HCT116 (cell line): ENCODE results near the gene GTF2IRD1. TPM values are rescaled to one million over a fixed set of nuclear protein-coding genes. Genes with fewer than 3 reads are reported as not detected.
A peak's percentile ranks its signal among the peaks of the same experiment; 100 is the strongest.
"Not testable (repeated sequence)": the region's sequence is repeated elsewhere in the genome, so short reads cannot be mapped to it uniquely, and the experiment has no call there.

Experiments used
- ATAC-seq: fragments of 200-7000 bp; cut with Tn5 transposase; 2 replicates; pipeline ENCODE4 v1.9.1; 2020; ENCODE audit warnings: mild to moderate bottlenecking, moderate library complexity
- BruUV-seq: library from RNA; stranded (reverse); fragments of 400-500 nt; replicated peaks from 2 replicates; lab custom pipeline; 2021; lab: Mats Ljungman, UMichigan
- CTCF ChIA-PET: fragments of 300-600 bp; sonication (Branson Sonifier 250); formaldehyde crosslinking; loops from one replicate; lab custom pipeline; 2021; ENCODE audit warnings: antibody characterized with exemption; lab: Charles Lee
- POLR2A ChIA-PET: fragments of 300-600, 350-600 bp; sonication (Branson Sonifier 250); formaldehyde crosslinking; loops from one replicate; lab custom pipeline; 2021; ENCODE audit warnings: antibody characterized with exemption; lab: Charles Lee
- RAD21 ChIA-PET, 2 experiments: fragments of 300-600 bp; sonication (Branson Sonifier 250); formaldehyde crosslinking; loops; one replicate each; lab custom pipeline; 2023; ENCODE audit warnings: low total read pairs in 2 of 2; ENCODE audit not compliant: uncharacterized antibody in 2 of 2, unreplicated experiment in 2 of 2, low non-redundant PET in 1 of 2; lab: Charles Lee
- DNase-seq: peaks from one replicate; pipeline ENCODE4 v3.0.0-alpha.2; 2010; ENCODE audit warnings: low read depth, low spot score
- H2AFZ ChIP-seq: fragments of 200-600 bp; shearing (Covaris generic), sonication (generic); 2 replicates; pipeline ENCODE4 v1.6.1; 2017; ENCODE audit warnings: low read depth, mixed run types, mixed read lengths, antibody characterized with exemption, low read length; ENCODE audit not compliant: poor library complexity, severe bottlenecking
- H3K27ac ChIP-seq: 2 replicates; pipeline ENCODE4 v1.5.1; 2012; ENCODE audit warnings: low read depth, low read length
- H3K27me3 ChIP-seq: fragments of 200-600 bp; sonication (generic); 2 replicates; pipeline ENCODE4 v1.6.1; 2016; ENCODE audit warnings: mixed run types, low read length, mixed read lengths; ENCODE audit not compliant: insufficient read depth
- H3K36me3 ChIP-seq, 2 experiments: fragments of 200-500 bp in 1 of 2; fragments of 200-600 bp in 1 of 2; sonication (Bioruptor generic) in 1 of 2; sonication (generic) in 1 of 2; 2 replicates each; pipeline versions ENCODE4 v1.5.1 to v1.6.1; 2014 to 2016; ENCODE audit warnings: low read length in 2 of 2, inconsistent platforms in 1 of 2, mixed read lengths in 1 of 2, mixed run types in 1 of 2; ENCODE audit not compliant: insufficient read depth in 2 of 2, control insufficient read depth in 1 of 2
- H3K4me1 ChIP-seq, 2 experiments: fragments of 200-600 bp in 1 of 2; sonication (generic) in 1 of 2; 2 replicates each; pipeline versions ENCODE4 v1.5.1 to v1.6.1; 2012 to 2017; ENCODE audit warnings: low read length in 2 of 2, inconsistent platforms in 1 of 2, mild to moderate bottlenecking in 1 of 2, mixed read lengths in 1 of 2, mixed run types in 1 of 2, moderate library complexity in 1 of 2; ENCODE audit not compliant: insufficient read depth in 2 of 2, control insufficient read depth in 1 of 2
- H3K4me2 ChIP-seq: fragments of 200-600 bp; sonication (generic); 2 replicates; pipeline ENCODE4 v1.6.1; 2017; ENCODE audit warnings: mixed run types, low read length, mixed read lengths
- H3K4me3 ChIP-seq, 2 experiments: fragments of 200-600 bp in 1 of 2; sonication (generic) in 1 of 2; replicated peaks in 1 of 2; 2 replicates each; pipeline ENCODE4 v1.5.1; 2011 to 2016; ENCODE audit warnings: low read length in 2 of 2, control low read depth in 1 of 2, low read depth in 1 of 2, mild to moderate bottlenecking in 1 of 2, mixed read lengths in 1 of 2, mixed run types in 1 of 2
- H3K79me2 ChIP-seq: fragments of 200-600 bp; sonication (generic); 2 replicates; pipeline ENCODE4 v1.6.1; 2017; ENCODE audit warnings: mild to moderate bottlenecking, mixed run types, low read length, moderate library complexity, mixed read lengths; ENCODE audit not compliant: insufficient read depth
- H3K9ac ChIP-seq: fragments of 200-600 bp; sonication (generic); 2 replicates; pipeline ENCODE4 v1.6.1; 2016; ENCODE audit warnings: low read length, mixed read lengths
- H3K9me2 ChIP-seq: fragments of 200-600 bp; sonication (generic), shearing (Covaris generic); 2 replicates; pipeline ENCODE4 v1.6.1; 2017; ENCODE audit warnings: mixed run types, mild to moderate bottlenecking, moderate library complexity; ENCODE audit not compliant: insufficient read depth
- H3K9me3 ChIP-seq, 2 experiments: fragments of 200-500 bp in 1 of 2; fragments of 200-600 bp in 1 of 2; sonication (Bioruptor generic) in 1 of 2; sonication (generic) in 1 of 2; 2 replicates each; pipeline ENCODE4 v1.6.1; 2014 to 2017; ENCODE audit warnings: low read length in 2 of 2, mixed read lengths in 2 of 2, inconsistent platforms in 1 of 2, low read depth in 1 of 2, mild to moderate bottlenecking in 1 of 2, mixed run types in 1 of 2, moderate library complexity in 1 of 2; ENCODE audit not compliant: control insufficient read depth in 1 of 2, insufficient read depth in 1 of 2
- H4K20me1 ChIP-seq: fragments of 200-600 bp; sonication (generic), shearing (Covaris generic); 2 replicates; pipeline ENCODE4 v1.6.1; 2017; ENCODE audit warnings: mixed run types, mild to moderate bottlenecking, moderate library complexity; ENCODE audit not compliant: insufficient read depth
- ATF3 ChIP-seq: IDR thresholded peaks from 2 replicates; pipeline ENCODE4 v1.6.1; 2012
- CBX3 ChIP-seq: IDR thresholded peaks from 2 replicates; pipeline ENCODE4 v1.6.1; 2012; ENCODE audit warnings: low read depth
- EGR1 ChIP-seq: IDR thresholded peaks from 2 replicates; pipeline ENCODE4 v1.6.1; 2012; ENCODE audit warnings: low read depth
- ELF1 ChIP-seq: IDR thresholded peaks from 2 replicates; pipeline ENCODE4 v1.6.1; 2012; ENCODE audit warnings: low read depth, borderline replicate concordance
- EZH2phosphoT487 ChIP-seq: fragments of 200-600 bp; IDR thresholded peaks from 2 replicates; pipeline ENCODE4 v1.6.1; 2018; ENCODE audit warnings: antibody characterized with exemption, borderline replicate concordance
- JUND ChIP-seq: IDR thresholded peaks from 2 replicates; pipeline ENCODE4 v1.6.1; 2012
- RAD21 ChIP-seq: IDR thresholded peaks from 2 replicates; pipeline ENCODE4 v1.6.1; 2012; ENCODE audit warnings: low read depth, mild to moderate bottlenecking
- SIN3A ChIP-seq: IDR thresholded peaks from 2 replicates; pipeline ENCODE4 v1.6.1; 2012; ENCODE audit warnings: low read depth
- SRF ChIP-seq: IDR thresholded peaks from 2 replicates; pipeline ENCODE4 v1.6.1; 2012; ENCODE audit warnings: low read depth
- TCF7L2 ChIP-seq: IDR thresholded peaks from 2 replicates; pipeline ENCODE4 v1.7.0; 2011; ENCODE audit warnings: borderline replicate concordance, inconsistent platforms; ENCODE audit not compliant: insufficient read depth, insufficient read length; ENCODE audit errors: extremely low read depth
- ZFX ChIP-seq: fragments of 450-650 bp; IDR thresholded peaks from 2 replicates; pipeline ENCODE4 v1.6.1; 2017
- ZNF274 ChIP-seq: fragments of 200-500 bp; sonication (Bioruptor generic); IDR thresholded peaks from 2 replicates; pipeline ENCODE4 v1.6.1; 2014; ENCODE audit warnings: mild to moderate bottlenecking, low read depth, low read length, inconsistent platforms
- intact Hi-C: fragments of 100-400 bp; cut with micrococcal nuclease; formaldehyde crosslinking; loops from 2 replicates; pipeline ENCODE4 v1.10.0; 2022
- total RNA-seq: library from RNA; stranded (reverse); gene quantifications from one replicate; pipeline ENCODE4 v1.2.1, GENCODE V29; 2021; ENCODE audit not compliant: unreplicated experiment

Gene GTF2IRD1
- total RNA-seq, 1 experiment from 2014 or later: 34.5 TPM

- H3K4me3 ChIP-seq: no peak overlapping the region
- DNase-seq: no peak
- POLR2A ChIA-PET: no interaction called here
Observed at GRCh38 chr7:74429153-74429747, 24.5 kb upstream of the GTF2IRD1 start.

GRCh38 chr7:74430409-74430808 lies 23.3 kb upstream of the GTF2IRD1 start:
- BruUV-seq, H2AFZ ChIP-seq, ATAC-seq, H3K79me2 ChIP-seq, H3K4me3 ChIP-seq, H3K9ac ChIP-seq, CTCF ChIA-PET, H3K27me3 ChIP-seq, H3K36me3 ChIP-seq, intact Hi-C loops, H3K9me3 ChIP-seq, H4K20me1 ChIP-seq, H3K9me2 ChIP-seq, RAD21 ChIA-PET, H3K27ac ChIP-seq, DNase-seq, POLR2A ChIA-PET: not testable (repeated sequence)
- Histone ChIP-seq H3K4me1 (peaks cover 0 to 17% of the 10 kb centered on the region in 2 experiments; a peak in 2 of 4 replicates), H3K4me2 (peak overlapping the region; percentile 14; the same call in 1 of the 2 replicates)

More at GRCh38 chr7:74429153-74429747, 24.5 kb upstream of the GTF2IRD1 start:
- RAD21 ChIA-PET: no interaction called here
- Histone ChIP-seq H3K27me3 (no peaks in the 10 kb centered on the region), H4K20me1 (no peaks in the 10 kb centered on the region), H3K9ac (no peak overlapping the region), H3K4me1 (peaks cover 0 to 5% of the 10 kb centered on the region in 2 experiments; a peak in 2 of 4 replicates), H3K9me3 (no peaks in the 10 kb centered on the region), H2AFZ (no peak overlapping the region), H3K36me3 (no peaks in the 10 kb centered on the region), H3K4me2 (no peak overlapping the region), H3K9me2 (no peaks in the 10 kb centered on the region), H3K79me2 (no peaks in the 10 kb centered on the region), H3K27ac (no peak overlapping the region)
- no TSS peak for BruUV-seq
- TF ChIP-seq ATF3 (no peak), ELF1 (no peak), JUND (no peak), EGR1 (no peak), ZFX (no peak), SRF (no peak), ZNF274 (no peak), RAD21 (no peak), EZH2phosphoT487 (no peak), CBX3 (no peak), SIN3A (no peak), TCF7L2 (no peak)
- ATAC-seq: no peak
- intact Hi-C loops: no loop called here
- CTCF ChIA-PET: interaction anchor here (1.4 kb wide), 1 partner anchor 138 kb away, joined by 4 read pairs; no protein-coding TSS in a partner anchor
